NB4 (cell line): ENCODE results near the gene QSOX2.

Experiments
- POLR2A ChIP-seq: IDR thresholded peaks from 2 replicates; pipeline ENCODE4 v1.6.1; 2011; ENCODE audit warnings: mild to moderate bottlenecking; ENCODE audit not compliant: insufficient read length; ENCODE audit errors: extremely low read depth
- TF ChIP-seq, protein P1 (sequence below): IDR thresholded peaks from one replicate; pipeline ENCODE4 v1.5.1; 2012; ENCODE audit warnings: low read depth, low read length
- TF ChIP-seq, protein P2 (sequence below): IDR thresholded peaks from 2 replicates; pipeline ENCODE4 v1.6.1; 2011; ENCODE audit warnings: low read depth, low read length

DNA sequence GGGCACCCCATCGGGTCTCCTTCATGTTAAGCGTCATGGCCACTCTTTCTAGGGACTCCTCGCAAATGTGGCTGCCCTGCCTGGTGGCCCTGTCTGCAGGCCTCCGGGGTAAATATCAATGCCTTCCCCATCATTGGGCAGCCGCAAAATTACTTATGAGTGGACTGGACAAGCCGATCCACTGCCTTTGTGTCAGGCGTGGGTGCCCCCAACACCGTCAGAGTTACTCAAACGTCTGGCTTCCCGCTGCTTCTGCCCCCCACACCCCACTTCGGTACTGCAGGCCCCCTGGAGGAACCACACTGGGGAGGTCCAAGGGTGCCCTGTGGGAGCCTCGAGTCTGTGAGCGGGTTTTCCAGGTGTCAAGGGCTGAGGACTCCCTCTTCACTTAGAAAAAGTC lies 44.4 kb downstream of the QSOX2 start:
- TF ChIP-seq, protein P1, sequence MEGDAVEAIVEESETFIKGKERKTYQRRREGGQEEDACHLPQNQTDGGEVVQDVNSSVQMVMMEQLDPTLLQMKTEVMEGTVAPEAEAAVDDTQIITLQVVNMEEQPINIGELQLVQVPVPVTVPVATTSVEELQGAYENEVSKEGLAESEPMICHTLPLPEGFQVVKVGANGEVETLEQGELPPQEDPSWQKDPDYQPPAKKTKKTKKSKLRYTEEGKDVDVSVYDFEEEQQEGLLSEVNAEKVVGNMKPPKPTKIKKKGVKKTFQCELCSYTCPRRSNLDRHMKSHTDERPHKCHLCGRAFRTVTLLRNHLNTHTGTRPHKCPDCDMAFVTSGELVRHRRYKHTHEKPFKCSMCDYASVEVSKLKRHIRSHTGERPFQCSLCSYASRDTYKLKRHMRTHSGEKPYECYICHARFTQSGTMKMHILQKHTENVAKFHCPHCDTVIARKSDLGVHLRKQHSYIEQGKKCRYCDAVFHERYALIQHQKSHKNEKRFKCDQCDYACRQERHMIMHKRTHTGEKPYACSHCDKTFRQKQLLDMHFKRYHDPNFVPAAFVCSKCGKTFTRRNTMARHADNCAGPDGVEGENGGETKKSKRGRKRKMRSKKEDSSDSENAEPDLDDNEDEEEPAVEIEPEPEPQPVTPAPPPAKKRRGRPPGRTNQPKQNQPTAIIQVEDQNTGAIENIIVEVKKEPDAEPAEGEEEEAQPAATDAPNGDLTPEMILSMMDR = no peak
- TF ChIP-seq POLR2A = no peak
- TF ChIP-seq, protein P2, sequence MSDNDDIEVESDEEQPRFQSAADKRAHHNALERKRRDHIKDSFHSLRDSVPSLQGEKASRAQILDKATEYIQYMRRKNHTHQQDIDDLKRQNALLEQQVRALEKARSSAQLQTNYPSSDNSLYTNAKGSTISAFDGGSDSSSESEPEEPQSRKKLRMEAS = no peak
